ENCODE measurements around the gene SLC5A2.
A peak's percentile ranks its signal among the peaks of the same experiment; 100 is the strongest.
"Not testable (repeated sequence)": the region's sequence is repeated elsewhere in the genome, so short reads cannot be mapped to it uniquely, and the experiment has no call there.

The SLC5A2 gene

DNA sequence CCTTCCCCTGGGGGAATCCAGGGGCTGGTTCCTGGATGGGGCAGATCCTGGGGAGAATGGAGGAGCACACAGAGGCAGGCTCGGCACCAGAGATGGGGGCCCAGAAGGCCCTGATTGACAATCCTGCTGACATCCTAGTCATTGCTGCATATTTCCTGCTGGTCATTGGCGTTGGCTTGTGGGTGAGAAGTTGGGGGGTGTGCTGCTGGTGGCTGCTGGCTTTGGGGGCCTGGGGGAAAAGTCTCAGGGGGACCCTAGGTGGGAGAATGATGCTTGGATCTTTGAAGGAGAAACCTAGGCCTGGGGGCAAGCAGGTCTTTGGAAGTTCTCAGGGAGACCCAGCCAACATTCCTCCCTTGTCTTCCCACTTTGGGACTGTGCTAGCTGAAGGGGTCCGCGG lies at the start of gene SLC5A2:
Gene SLC5A2, plus strand, starts transcription at position 43 of the 400 bp plus-strand sequence. Its CDS starts 14 bp downstream, at position 57.
- no peak for DNase-seq

GRCh38 chr16:31435341-31436220 lies 47.3 kb upstream of the SLC5A2 start:
- no peak for DNase-seq

- no peak for DNase-seq
Measured at GRCh38 chr16:31436221-31437045, 46.5 kb upstream of the SLC5A2 start.

DNA sequence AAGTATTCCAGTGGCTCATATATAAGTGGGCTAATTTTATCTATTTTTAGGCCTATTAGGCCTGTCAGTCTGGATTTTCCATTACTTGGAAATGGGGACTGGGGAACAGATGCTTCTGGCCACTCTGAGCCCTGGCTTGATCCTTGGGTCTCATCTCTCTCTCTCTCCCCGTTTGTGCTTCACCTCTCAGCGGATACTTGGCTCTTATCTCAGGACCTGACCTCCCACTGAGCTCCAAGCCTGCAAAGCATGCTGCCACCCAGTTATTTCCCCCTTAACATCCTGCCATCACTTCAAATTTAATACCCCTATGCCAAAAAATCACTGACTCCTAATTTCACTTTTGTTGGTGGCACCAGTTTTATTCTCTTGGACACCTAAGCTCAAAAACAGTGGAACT lies 44.5 kb upstream of the SLC5A2 start:
- DNase-seq, result no peak

- DNase-seq, result not testable (repeated sequence)
Measured at GRCh38 chr16:31439023-31439422, 43.9 kb upstream of the SLC5A2 start.

DNA sequence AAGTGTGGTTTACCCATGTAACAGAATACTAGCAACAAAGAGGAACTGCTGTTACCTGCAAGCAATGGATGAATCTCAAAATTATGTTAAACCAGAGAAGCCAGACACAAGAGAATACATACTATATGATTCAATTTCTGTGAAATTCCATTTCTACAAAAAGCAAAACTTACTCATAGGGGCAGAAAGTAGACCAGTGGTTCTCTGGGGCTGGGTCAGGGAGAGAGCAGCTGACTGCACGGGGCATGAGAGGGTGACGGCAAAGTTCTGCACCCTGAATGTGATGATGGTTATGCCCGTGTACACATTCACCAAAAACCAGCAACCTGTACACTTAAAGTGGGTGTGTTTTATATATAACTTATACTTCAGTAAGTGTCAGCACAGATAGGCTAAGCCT lies 43.4 kb upstream of the SLC5A2 start:
- no peak for DNase-seq

DNA sequence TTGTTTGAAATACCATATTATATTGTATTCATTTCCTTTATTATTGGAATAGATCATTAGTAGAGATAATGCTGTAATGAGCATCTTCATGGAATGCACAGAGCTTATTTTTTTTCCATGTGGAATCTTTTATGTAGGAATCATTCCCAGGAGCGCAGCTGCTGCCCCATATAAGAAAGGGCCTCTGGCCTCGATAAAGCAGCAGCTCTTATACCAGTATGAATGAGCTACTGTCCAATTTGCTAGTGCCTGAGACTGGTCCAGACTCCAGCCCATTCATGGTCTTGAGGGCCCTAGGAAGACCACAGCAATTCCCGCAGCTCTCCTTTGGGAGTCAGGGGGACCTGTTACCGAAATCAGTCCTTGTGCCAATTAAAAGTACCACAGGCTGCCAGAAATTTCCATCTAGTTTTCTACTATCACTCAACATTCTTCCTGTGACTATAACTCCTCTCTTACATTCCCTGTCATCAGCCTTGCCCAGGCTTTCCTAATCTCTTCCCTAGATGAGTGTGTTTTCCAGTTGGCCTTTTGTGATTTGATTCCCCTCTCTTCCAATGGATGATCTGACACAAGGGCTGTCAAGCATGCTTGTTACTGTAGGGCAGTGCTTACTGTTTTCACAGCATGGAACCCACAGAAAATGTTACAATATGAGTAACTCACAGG lies 42.3 kb upstream of the SLC5A2 start:
- DNase-seq, result no peak

GRCh38 chr16:31441956-31442355 lies 41.0 kb upstream of the SLC5A2 start:
- no peak for DNase-seq

DNA sequence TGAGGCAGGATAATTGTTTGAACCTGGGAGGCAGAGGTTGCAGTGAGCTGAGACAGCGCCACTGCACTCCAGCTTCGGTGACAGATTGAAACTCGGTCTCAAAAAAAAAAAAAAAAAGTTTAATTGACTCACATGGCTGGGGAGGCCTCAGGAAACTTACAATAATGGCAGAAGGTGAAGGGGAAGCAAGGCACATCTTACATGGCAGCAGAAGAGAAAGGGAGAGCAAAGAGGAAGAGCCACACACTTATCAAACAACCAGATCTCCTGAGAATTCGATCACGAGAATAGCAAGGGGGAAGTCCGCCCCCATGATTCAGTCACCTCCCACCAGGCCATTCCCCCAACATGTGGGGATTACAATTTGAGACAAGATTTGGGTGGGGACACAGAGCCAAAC lies 37.0 kb upstream of the SLC5A2 start:
- DNase-seq, result not testable (repeated sequence)

GRCh38 chr16:31451201-31451600 lies 31.7 kb upstream of the SLC5A2 start:
- DNase-seq, result no peak

DNA sequence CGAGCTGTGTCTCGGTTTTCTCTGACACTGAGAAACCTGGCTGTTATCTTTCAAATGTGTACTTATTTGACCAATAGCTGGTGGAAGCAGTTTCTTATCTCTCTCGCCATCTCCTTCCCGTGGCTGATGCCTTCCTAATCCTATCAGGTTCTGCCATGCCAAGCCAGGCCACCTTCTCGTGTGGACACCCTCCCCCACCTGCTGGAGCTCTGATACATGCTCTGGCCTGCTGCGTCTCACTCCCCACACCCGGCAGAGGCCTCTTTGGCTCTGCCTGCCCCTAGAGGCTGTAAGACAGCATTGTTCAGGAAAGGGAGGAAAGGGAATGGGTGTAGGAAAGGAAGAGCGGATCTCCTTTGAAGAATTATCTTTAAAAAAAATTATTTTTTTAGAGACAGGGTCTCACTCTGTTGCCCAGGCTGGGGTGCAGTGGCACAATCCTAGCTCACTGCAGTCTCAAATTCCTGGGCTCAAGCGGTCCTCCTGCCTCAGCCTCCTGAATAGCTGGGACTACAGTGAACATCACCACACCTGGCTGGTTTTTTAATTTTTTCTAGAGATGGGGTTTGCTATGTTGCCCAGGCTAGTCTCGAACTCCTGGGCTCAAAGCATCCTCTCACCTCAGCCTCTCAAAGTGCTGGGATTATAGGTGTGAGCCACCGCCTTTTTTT lies 31.1 kb upstream of the SLC5A2 start:
- DNase-seq, result peak; percentile 13

GRCh38 chr16:31452631-31453106 lies 30.3 kb upstream of the SLC5A2 start:
- DNase-seq, result peak; percentile 74

- no peak for DNase-seq
Measured at GRCh38 chr16:31453255-31454204, 29.4 kb upstream of the SLC5A2 start.

- DNase-seq, result no peak
Measured at GRCh38 chr16:31455601-31456314, 27.2 kb upstream of the SLC5A2 start.

DNA sequence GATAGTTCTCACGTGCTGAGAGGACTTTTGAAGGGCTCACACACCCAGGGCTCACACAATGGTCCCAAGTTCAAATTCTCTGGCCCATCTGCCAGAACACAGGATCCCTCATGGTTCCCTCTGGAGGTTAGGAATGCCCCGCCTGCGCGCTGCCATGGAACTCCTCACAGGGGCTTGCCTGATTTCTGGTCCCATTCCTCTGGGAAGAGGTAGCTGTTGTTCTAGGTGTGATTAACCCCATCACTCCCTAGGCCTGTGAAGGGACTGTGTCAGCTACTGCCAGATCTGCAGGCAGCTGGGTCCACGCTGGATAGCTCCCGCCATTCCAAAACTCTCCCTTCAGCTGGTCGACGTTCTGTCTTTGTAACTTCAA lies 25.9 kb upstream of the SLC5A2 start:
- no peak for DNase-seq

DNA sequence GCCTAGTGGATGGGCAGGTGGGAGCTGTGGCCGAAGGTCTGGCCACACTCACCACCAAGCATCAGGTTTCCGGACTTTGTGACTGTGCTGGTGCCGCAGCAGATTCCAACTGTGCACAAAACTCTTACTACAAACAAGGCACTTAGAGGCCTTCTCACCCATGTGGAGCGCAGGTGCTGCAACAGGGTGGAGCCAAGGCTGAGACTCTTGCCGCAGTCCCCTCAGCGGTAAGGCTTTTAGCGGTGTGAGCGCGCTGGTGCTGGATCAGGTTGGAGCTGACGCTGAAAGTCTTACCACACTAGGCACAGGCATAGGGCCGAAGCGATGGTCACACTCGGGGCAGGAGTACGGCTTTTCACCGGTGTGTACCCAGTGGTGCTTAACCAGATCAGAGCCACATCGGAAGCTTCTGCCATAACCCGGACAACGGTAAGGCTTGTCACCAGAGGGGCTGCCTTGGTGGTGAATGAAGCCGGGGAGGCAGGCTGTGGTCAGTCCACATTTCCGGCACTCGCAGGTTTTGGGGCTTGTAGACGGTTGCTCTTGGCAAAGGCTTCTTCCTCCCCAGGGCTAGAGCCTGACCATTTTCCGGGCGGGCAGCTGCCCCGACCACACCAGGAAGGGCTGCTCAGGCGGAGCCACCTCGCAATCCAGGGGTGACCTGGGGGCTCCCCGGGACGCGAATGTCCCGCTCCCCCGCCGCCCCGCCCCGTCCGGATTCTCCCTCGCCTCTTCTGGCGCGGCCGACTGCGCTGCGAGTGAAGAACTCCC lies 24.7 kb upstream of the SLC5A2 start:
- DNase-seq, result no peak

- DNase-seq, result peak; percentile 95
Measured at GRCh38 chr16:31458844-31459686, 23.9 kb upstream of the SLC5A2 start, which contains the start of gene ARMC5. Gene ARMC5 (plus strand): TSS chr16:31459501. CDS start chr16:31459525, 24 bp downstream.

- DNase-seq, result peak; percentile 100
Measured at GRCh38 chr16:31459687-31460581, 23.0 kb upstream of the SLC5A2 start.
